ENCODE results near the gene CAPZB.

- TF ChIP-seq POLR2AphosphoS5 (IDR thresholded peaks at IDR 0.05; ENCODE audit: borderline replicate concordance, low read depth, low read length), result no peak
- no peak for TF ChIP-seq EZH2 (IDR thresholded peaks at IDR 0.05)
- TF ChIP-seq FOXP2 (optimal IDR thresholded peaks at IDR 0.05; ENCODE audit: control extremely low read depth, extremely low read length, insufficient read depth), result no peak
Observed at GRCh38 chr1:19435181-19435580, 50.2 kb downstream of the CAPZB start.

All from SK-N-MC (cell line).